NCI-H1436 treated with DMSO at 0.1 percent for 48 hours (cell line): Measurements from ENCODE around the gene AQP9.
"Not testable (repeated sequence)": the region's sequence is repeated elsewhere in the genome, so short reads cannot be mapped to it uniquely, and the experiment has no call there.

Experiments
- DNase-seq: peaks from one replicate; lab custom pipeline; 2025; lab: John Stamatoyannopoulos, UW

The AQP9 gene

GRCh38 chr15:58138106-58138505 is at the start of gene AQP9:
Gene AQP9, plus strand, starts transcription at chr15:58138381. Its CDS starts 185 bp downstream, at chr15:58138566.
- no peak for DNase-seq

- no peak for DNase-seq
Observed at GRCh38 chr15:58095415-58095814, 42.8 kb upstream of the AQP9 start.

- no peak for DNase-seq
Observed at GRCh38 chr15:58096529-58097084, 41.6 kb upstream of the AQP9 start.

GRCh38 chr15:58103482-58103881 is 34.7 kb upstream of the AQP9 start:
- DNase-seq, result no peak

- no peak for DNase-seq
Observed at GRCh38 chr15:58108117-58108516, 30.1 kb upstream of the AQP9 start.

- DNase-seq, result no peak
Observed at GRCh38 chr15:58109419-58109818, 28.8 kb upstream of the AQP9 start.

GRCh38 chr15:58110999-58111717 is 27.0 kb upstream of the AQP9 start:
- DNase-seq, result no peak

GRCh38 chr15:58111718-58112104 is 26.5 kb upstream of the AQP9 start:
- no peak for DNase-seq

GRCh38 chr15:58113358-58113757 is 24.8 kb upstream of the AQP9 start:
- DNase-seq, result not testable (repeated sequence)

- no peak for DNase-seq
Observed at GRCh38 chr15:58114388-58114787, 23.8 kb upstream of the AQP9 start.

GRCh38 chr15:58114812-58115211 is 23.4 kb upstream of the AQP9 start:
- DNase-seq, result no peak

GRCh38 chr15:58115692-58116091 is 22.5 kb upstream of the AQP9 start:
- no peak for DNase-seq

GRCh38 chr15:58117619-58118018 is 20.6 kb upstream of the AQP9 start:
- DNase-seq, result no peak

GRCh38 chr15:58118272-58118671 is 19.9 kb upstream of the AQP9 start:
- no peak for DNase-seq

GRCh38 chr15:58119016-58119415 is 19.2 kb upstream of the AQP9 start:
- no peak for DNase-seq

- no peak for DNase-seq
Observed at GRCh38 chr15:58124585-58124984, 13.6 kb upstream of the AQP9 start.

GRCh38 chr15:58125333-58125732 is 12.8 kb upstream of the AQP9 start:
- no peak for DNase-seq

GRCh38 chr15:58134886-58135285 is 3.3 kb upstream of the AQP9 start:
- no peak for DNase-seq

GRCh38 chr15:58135511-58136174 is 2.5 kb upstream of the AQP9 start:
- no peak for DNase-seq

- no peak for DNase-seq
Observed at GRCh38 chr15:58136731-58137130, 1.4 kb upstream of the AQP9 start.

GRCh38 chr15:58137686-58138085 is 495 bp upstream of the AQP9 start:
- DNase-seq, result no peak

- no peak for DNase-seq
Observed at GRCh38 chr15:58139276-58139988, 1.3 kb downstream of the AQP9 start.

- no peak for DNase-seq
Observed at GRCh38 chr15:58139989-58140522, 1.9 kb downstream of the AQP9 start.
